Neutrophil (primary cell): ENCODE results near the gene AEBP2.
"Not testable (repeated sequence)": the region's sequence is repeated elsewhere in the genome, so short reads cannot be mapped to it uniquely, and the experiment has no call there.

Experiments
- H3K27ac ChIP-seq: fragments of 200-600 bp; sonication (generic); 2 replicates; pipeline ENCODE4 v1.5.1; 2016; ENCODE audit warnings: mild to moderate bottlenecking, moderate library complexity
- H3K27me3 ChIP-seq: fragments of 200-600 bp; sonication (generic); 2 replicates; pipeline ENCODE4 v1.6.0; 2016; ENCODE audit warnings: mild to moderate bottlenecking
- H3K36me3 ChIP-seq: fragments of 200-600 bp; sonication (generic); 2 replicates; pipeline ENCODE4 v1.5.1; 2017
- H3K4me1 ChIP-seq, 2 experiments: fragments of 200-600 bp in 1 of 2; sonication (generic) in 1 of 2; 1 replicate in 1 of 2; 2 replicates in 1 of 2; pipeline versions ENCODE4 v1.5.1 to v1.6.1; 2013 to 2016; ENCODE audit warnings: low read depth in 1 of 2, low read length in 1 of 2, mild to moderate bottlenecking in 1 of 2, moderate library complexity in 1 of 2; ENCODE audit not compliant: control insufficient read depth in 1 of 2, insufficient read depth in 1 of 2
- H3K4me3 ChIP-seq, 2 experiments: fragments of 200-600 bp in 1 of 2; sonication (generic) in 1 of 2; 1 replicate in 1 of 2; 2 replicates in 1 of 2; pipeline ENCODE4 v1.5.1; 2013 to 2016; ENCODE audit warnings: low read depth in 1 of 2, low read length in 1 of 2, mild to moderate bottlenecking in 1 of 2, moderate library complexity in 1 of 2
- H3K9me3 ChIP-seq: fragments of 200-600 bp; sonication (generic); 2 replicates; pipeline ENCODE4 v1.5.1; 2016
- TF ChIP-seq, protein P1 (sequence below): fragments of 200-600 bp; sonication (generic); IDR thresholded peaks from 2 replicates; pipeline ENCODE4 v1.5.1; 2016; ENCODE audit warnings: antibody characterized with exemption

The AEBP2 gene

GRCh38 chr12:19409376-19409775 lies 29.9 kb upstream of the AEBP2 start:
- Histone ChIP-seq H3K4me1 (no peaks in the 10 kb centered on the region), H3K9me3 (no peaks in the 10 kb centered on the region), H3K27me3 (no peaks in the 10 kb centered on the region), H3K4me3 (no peak overlapping the region), H3K36me3 (no peaks in the 10 kb centered on the region), H3K27ac (no peak overlapping the region)
- TF ChIP-seq, protein P1, sequence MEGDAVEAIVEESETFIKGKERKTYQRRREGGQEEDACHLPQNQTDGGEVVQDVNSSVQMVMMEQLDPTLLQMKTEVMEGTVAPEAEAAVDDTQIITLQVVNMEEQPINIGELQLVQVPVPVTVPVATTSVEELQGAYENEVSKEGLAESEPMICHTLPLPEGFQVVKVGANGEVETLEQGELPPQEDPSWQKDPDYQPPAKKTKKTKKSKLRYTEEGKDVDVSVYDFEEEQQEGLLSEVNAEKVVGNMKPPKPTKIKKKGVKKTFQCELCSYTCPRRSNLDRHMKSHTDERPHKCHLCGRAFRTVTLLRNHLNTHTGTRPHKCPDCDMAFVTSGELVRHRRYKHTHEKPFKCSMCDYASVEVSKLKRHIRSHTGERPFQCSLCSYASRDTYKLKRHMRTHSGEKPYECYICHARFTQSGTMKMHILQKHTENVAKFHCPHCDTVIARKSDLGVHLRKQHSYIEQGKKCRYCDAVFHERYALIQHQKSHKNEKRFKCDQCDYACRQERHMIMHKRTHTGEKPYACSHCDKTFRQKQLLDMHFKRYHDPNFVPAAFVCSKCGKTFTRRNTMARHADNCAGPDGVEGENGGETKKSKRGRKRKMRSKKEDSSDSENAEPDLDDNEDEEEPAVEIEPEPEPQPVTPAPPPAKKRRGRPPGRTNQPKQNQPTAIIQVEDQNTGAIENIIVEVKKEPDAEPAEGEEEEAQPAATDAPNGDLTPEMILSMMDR = no peak

DNA sequence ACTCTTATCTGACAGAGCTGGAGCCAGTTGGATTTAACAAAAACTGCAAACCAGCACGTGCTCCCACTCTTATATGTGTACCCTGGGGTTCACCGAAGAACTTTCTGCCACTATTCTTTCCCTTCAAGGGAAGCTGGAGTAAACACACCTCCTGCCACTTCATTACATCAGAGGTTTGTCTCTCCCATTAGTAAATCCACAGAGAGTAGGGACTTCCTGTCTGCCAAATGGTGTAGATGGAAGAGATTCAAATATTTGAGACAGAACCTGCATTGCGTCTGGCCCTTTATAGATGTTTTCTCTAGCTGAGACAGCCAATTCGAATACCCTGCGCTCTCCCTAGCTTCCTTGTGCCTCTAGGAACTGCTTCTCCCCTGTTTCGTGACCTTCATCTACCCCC lies 29.1 kb upstream of the AEBP2 start:
- Histone ChIP-seq H3K27me3 (no peaks in the 10 kb centered on the region), H3K9me3 (no peaks in the 10 kb centered on the region), H3K4me3 (no peak overlapping the region), H3K36me3 (no peaks in the 10 kb centered on the region), H3K27ac (no peak overlapping the region), H3K4me1 (no peaks in the 10 kb centered on the region)
- TF ChIP-seq, protein P1 = no peak

- Histone ChIP-seq H3K4me3 (no peak overlapping the region), H3K27ac (no peak overlapping the region), H3K9me3 (no peaks in the 10 kb centered on the region), H3K36me3 (no peaks in the 10 kb centered on the region), H3K27me3 (no peaks in the 10 kb centered on the region), H3K4me1 (no peaks in the 10 kb centered on the region)
- TF ChIP-seq, protein P1 = no peak
Measured at GRCh38 chr12:19410629-19411185, 28.6 kb upstream of the AEBP2 start.

DNA sequence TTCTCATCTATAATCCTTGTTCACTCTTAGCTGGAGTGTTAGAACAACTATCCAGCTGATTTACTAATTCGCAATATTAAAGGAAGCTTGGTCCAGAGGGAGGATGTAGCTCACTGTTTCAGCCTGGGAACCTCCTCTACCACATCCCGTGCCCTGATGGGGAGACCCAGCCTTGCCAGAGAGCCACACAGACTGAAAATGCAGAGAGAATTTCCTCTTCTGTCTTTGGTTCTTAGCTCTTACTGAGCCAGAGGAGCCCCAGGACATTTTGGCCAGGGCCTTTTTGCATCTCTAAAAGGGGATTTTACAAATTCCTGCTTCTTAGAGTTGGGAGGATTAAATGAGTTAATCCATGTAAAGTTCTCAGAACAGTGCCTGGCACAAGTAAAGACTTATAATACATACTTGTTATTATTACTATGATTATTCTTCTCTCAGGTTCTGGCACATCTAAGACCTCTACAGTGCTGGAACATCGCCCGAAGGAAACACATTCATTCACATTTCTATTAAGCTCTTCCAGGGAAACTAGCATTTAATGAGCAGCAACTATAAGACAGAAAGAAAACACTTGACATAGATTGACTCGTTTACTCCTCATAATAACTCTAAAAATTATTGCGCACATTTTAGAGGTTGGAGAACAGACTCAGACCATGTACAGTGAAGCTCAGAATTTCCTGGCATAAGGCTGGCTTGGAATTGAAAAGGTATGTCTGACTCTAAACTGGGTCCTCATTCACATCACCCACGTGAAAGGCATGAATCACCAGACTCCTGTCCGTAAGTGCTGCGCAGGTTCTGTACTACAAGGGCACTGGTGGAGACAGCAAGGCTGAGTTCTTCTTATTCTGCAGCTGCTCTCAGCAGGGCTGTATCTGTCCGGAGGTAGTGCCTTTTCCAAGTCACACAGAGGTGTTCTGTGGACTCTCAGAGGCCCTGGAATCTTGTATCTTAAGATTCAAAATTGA lies 27.8 kb upstream of the AEBP2 start:
- Histone ChIP-seq H3K4me3 (no peak overlapping the region), H3K27ac (no peak overlapping the region), H3K4me1 (no peaks in the 10 kb centered on the region), H3K36me3 (no peaks in the 10 kb centered on the region), H3K9me3 (no peaks in the 10 kb centered on the region), H3K27me3 (no peaks in the 10 kb centered on the region)
- TF ChIP-seq, protein P1 = no peak

DNA sequence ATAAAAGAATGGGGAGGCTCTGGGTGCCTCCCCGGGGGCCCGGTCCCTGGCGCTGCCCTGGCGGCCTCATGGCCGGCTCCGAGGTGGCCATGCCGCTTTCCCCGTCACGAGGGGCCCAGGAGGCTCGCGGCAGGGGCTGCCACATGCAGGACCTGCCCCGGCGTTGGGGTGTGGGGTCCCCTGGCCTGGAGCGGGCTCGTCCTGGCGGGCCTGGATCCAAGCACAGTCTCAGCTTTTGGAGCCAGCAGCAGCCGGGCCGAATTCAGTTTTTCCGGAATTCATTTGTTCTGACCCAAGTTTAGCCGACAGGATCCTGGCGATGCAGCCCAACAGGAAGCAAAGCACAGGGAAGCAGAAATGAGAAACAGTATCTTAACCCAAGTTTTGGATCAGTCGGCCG lies 26.4 kb upstream of the AEBP2 start:
- Histone ChIP-seq H3K27ac (no peak overlapping the region), H3K36me3 (no peaks in the 10 kb centered on the region), H3K9me3 (no peaks in the 10 kb centered on the region), H3K4me1 (no peaks in the 10 kb centered on the region), H3K27me3 (no peaks in the 10 kb centered on the region), H3K4me3 (no peak overlapping the region)
- TF ChIP-seq, protein P1 = no peak

- not testable (repeated sequence) for H3K9me3 ChIP-seq, H3K36me3 ChIP-seq, H3K4me3 ChIP-seq, H3K27me3 ChIP-seq, H3K4me1 ChIP-seq, H3K27ac ChIP-seq
Measured at GRCh38 chr12:19413582-19413981, 25.7 kb upstream of the AEBP2 start.
